HL-60 (cell line): ENCODE measurements around the gene CSGALNACT2.

Experiments used
- DNase-seq, 2 experiments: peaks; one replicate each; pipeline ENCODE4 v3.0.0-alpha.2; 2010 to 2020; ENCODE audit warnings: low read depth in 1 of 2, low spot score in 1 of 2
- H3K27ac ChIP-seq: fragments of 250-450 bp; sonication (Bioruptor Pico); replicated peaks from 2 replicates; pipeline ENCODE4 v1.5.1; 2020; ENCODE audit warnings: mild to moderate bottlenecking, moderate library complexity
- H3K27me3 ChIP-seq: fragments of 250-450 bp; sonication (Bioruptor Pico); 2 replicates; pipeline ENCODE4 v1.5.1; 2021; ENCODE audit warnings: mild to moderate bottlenecking, moderate library complexity; ENCODE audit not compliant: insufficient read depth, poor library complexity, severe bottlenecking
- H3K4me3 ChIP-seq: replicated peaks from 2 replicates; pipeline ENCODE4 v1.5.1; 2011; ENCODE audit warnings: mild to moderate bottlenecking, control low read depth, low read length; ENCODE audit not compliant: insufficient read depth
- CTCF ChIP-seq: IDR thresholded peaks from one replicate; pipeline ENCODE4 v1.5.1; 2011; ENCODE audit warnings: low read length, control low read depth, inconsistent platforms; ENCODE audit not compliant: insufficient read depth
- GABPA ChIP-seq: IDR thresholded peaks from 2 replicates; pipeline ENCODE4 v1.6.1; 2012; ENCODE audit warnings: low read depth
- POLR2AphosphoS5 ChIP-seq: IDR thresholded peaks from 2 replicates; pipeline ENCODE4 v1.6.1; 2012; ENCODE audit warnings: low read depth
- REST ChIP-seq: IDR thresholded peaks from 2 replicates; pipeline ENCODE4 v1.6.1; 2012; ENCODE audit warnings: low read depth; ENCODE audit not compliant: insufficient replicate concordance
- SPI1 ChIP-seq: IDR thresholded peaks from 2 replicates; pipeline ENCODE4 v1.6.1; 2012; ENCODE audit warnings: low read depth, mild to moderate bottlenecking, borderline replicate concordance
- long read RNA-seq: library from polyadenylated mRNA; unstranded; transcript quantifications from one replicate; pipeline ENCODE4 v2.0.0, GENCODE V29; 2020

The CSGALNACT2 gene
- long read RNA-seq, transcript CSGALNACT2-201 (8 exons, 3,730 nt): major isoform, 29 of 64 reads
- long read RNA-seq, partial matches to known transcripts: 12 of 64 reads
- long read RNA-seq, other reads (novel, unspliced or antisense): 23 of 64 reads

- peak within 1 kb of the TSS; percentile 75 for H3K27ac ChIP-seq
- TF ChIP-seq CTCF (no peak), SPI1 (no peak), POLR2AphosphoS5 (peak; percentile 27; the same call in 1 of the 2 replicates), GABPA (peak; percentile 62; the same call in 1 of the 2 replicates), REST (no peak)
- H3K27me3 ChIP-seq: no peaks in the 10 kb centered on the region
- DNase-seq: peak; percentile 54 to 83
- H3K4me3 ChIP-seq: peak within 1 kb of the TSS; percentile 76
Measured at GRCh38 chr10:43138021-43138756, at the start of gene CSGALNACT2. Gene CSGALNACT2 (plus strand): TSS chr10:43138445. CDS start chr10:43155150, 16,705 bp downstream.

GRCh38 chr10:43089519-43089918 lies 48.7 kb upstream of the CSGALNACT2 start:
- Histone ChIP-seq H3K4me3 (no peak overlapping the region), H3K27me3 (no peaks in the 10 kb centered on the region), H3K27ac (no peak overlapping the region)
- TF ChIP-seq GABPA: no peak
- no peak for TF ChIP-seq CTCF
- no peak for TF ChIP-seq REST
- TF ChIP-seq POLR2AphosphoS5: no peak
- no peak for TF ChIP-seq SPI1
- no peak for DNase-seq

- DNase-seq: no peak
- Histone ChIP-seq H3K27me3 (no peaks in the 10 kb centered on the region), H3K4me3 (no peak overlapping the region), H3K27ac (no peak overlapping the region)
- TF ChIP-seq SPI1: no peak
- no peak for TF ChIP-seq REST
- TF ChIP-seq GABPA: no peak
- TF ChIP-seq CTCF: no peak
- no peak for TF ChIP-seq POLR2AphosphoS5
Measured at GRCh38 chr10:43090188-43090587, 48.1 kb upstream of the CSGALNACT2 start.
